ENCODE measurements around the gene NBPF9.
"Not testable (repeated sequence)": the region's sequence is repeated elsewhere in the genome, so short reads cannot be mapped to it uniquely, and the experiment has no call there.

GRCh38 chr1:149098276-149098675 is 5.1 kb downstream of the NBPF9 start:
- TF ChIP-seq FOXM1 (IDR thresholded peaks at IDR 0.05; ENCODE audit: borderline replicate concordance); ELF4 (IDR thresholded peaks at IDR 0.05); PKNOX1 (IDR thresholded peaks at IDR 0.05); FOXK2 (IDR thresholded peaks at IDR 0.05); HDGF (IDR thresholded peaks at IDR 0.05; ENCODE audit: borderline replicate concordance); TARDBP (IDR thresholded peaks at IDR 0.05); CTBP1 (IDR thresholded peaks at IDR 0.05; ENCODE audit: borderline replicate concordance); ZNF384 (IDR thresholded peaks at IDR 0.05); BHLHE40 (IDR thresholded peaks at IDR 0.05; ENCODE audit: borderline replicate concordance); SP1 (IDR thresholded peaks at IDR 0.05); L3MBTL2 (conservative IDR thresholded peaks at IDR 0.05); FOXA1 (IDR thresholded peaks at IDR 0.05): not testable (repeated sequence)
